ENCODE data around the gene HNRNPA0. TPM values are rescaled to one million over a fixed set of nuclear protein-coding genes. Genes with fewer than 3 reads are reported as not detected.
"Not testable (repeated sequence)": the region's sequence is repeated elsewhere in the genome, so short reads cannot be mapped to it uniquely, and the experiment has no call there.

Gene HNRNPA0
- total RNA-seq, 2 experiments from 2014 or later = 20.6 to 50.3 TPM

- no peaks in the 10 kb centered on the region for H3K79me2 ChIP-seq (ENCODE audit: insufficient read depth, low read depth, low read length)
- intact Hi-C loops (cut with micrococcal nuclease; ENCODE audit: unreplicated experiment) = no loop called here
- no peak overlapping the region for H3K4me2 ChIP-seq (ENCODE audit: low read length)
- H4K20me1 ChIP-seq (ENCODE audit: insufficient read depth, low read length) = no peaks in the 10 kb centered on the region
- H2AFZ ChIP-seq (ENCODE audit: low read length) = no peak overlapping the region
- no peaks in the 10 kb centered on the region for H3K9me2 ChIP-seq (ENCODE audit: insufficient read depth, low read length)
- H3K4me3 ChIP-seq (ENCODE audit: low read depth, low read length, poor library complexity, severe bottlenecking) = no peak overlapping the region
- no peaks in the 10 kb centered on the region for H3K36me3 ChIP-seq (ENCODE audit: insufficient read depth, low read length)
- H3K4me1 ChIP-seq (ENCODE audit: insufficient read depth, low read length, poor library complexity, severe bottlenecking) = no peaks in the 10 kb centered on the region
- no peaks in the 10 kb centered on the region for H3K9me3 ChIP-seq (ENCODE audit: low read length)
- no peak for DNase-seq (ENCODE audit: low spot score)
- H3K27ac ChIP-seq (ENCODE audit: low read depth, low read length, poor library complexity, severe bottlenecking) = no peak overlapping the region
- BruUV-seq (replicated peaks) = no TSS peak
- CTCF ChIA-PET (ENCODE audit: unreplicated experiment) = no interaction called here
- POLR2A ChIA-PET = interaction anchor here (0.7 kb wide), 1 partner anchor 131 kb away, joined by 3 read pairs; no protein-coding TSS in a partner anchor
- TF ChIP-seq CTCF (conservative IDR thresholded peaks at IDR 0.05; ENCODE audit: low read length) = no peak
- TF ChIP-seq EZH2phosphoT487 (IDR thresholded peaks at IDR 0.05; ENCODE audit: borderline replicate concordance, low read depth, low read length) = no peak
These were observed 38.1 kb upstream of the HNRNPA0 start for GRCh38 chr5:137792303-137792702.

GRCh38 chr5:137791799-137792198, 37.6 kb upstream of the HNRNPA0 start:
- TF ChIP-seq EZH2phosphoT487 (IDR thresholded peaks at IDR 0.05; ENCODE audit: borderline replicate concordance, low read depth, low read length) (no peak), CTCF (conservative IDR thresholded peaks at IDR 0.05; ENCODE audit: low read length) (no peak)

GRCh38 chr5:137791387-137791786, 37.2 kb upstream of the HNRNPA0 start:
- Histone ChIP-seq H3K36me3 (ENCODE audit: insufficient read depth, low read length) (no peaks in the 10 kb centered on the region), H3K4me3 (ENCODE audit: low read depth, low read length, poor library complexity, severe bottlenecking) (no peak overlapping the region), H3K27ac (ENCODE audit: low read depth, low read length, poor library complexity, severe bottlenecking) (no peak overlapping the region), H3K4me1 (ENCODE audit: insufficient read depth, low read length, poor library complexity, severe bottlenecking) (no peaks in the 10 kb centered on the region), H3K9me2 (ENCODE audit: insufficient read depth, low read length) (no peaks in the 10 kb centered on the region), H3K9me3 (ENCODE audit: low read length) (no peaks in the 10 kb centered on the region), H3K79me2 (ENCODE audit: insufficient read depth, low read depth, low read length) (no peaks in the 10 kb centered on the region), H4K20me1 (ENCODE audit: insufficient read depth, low read length) (no peaks in the 10 kb centered on the region), H2AFZ (ENCODE audit: low read length) (no peak overlapping the region), H3K4me2 (ENCODE audit: low read length) (no peak overlapping the region)
- TF ChIP-seq EZH2phosphoT487 (IDR thresholded peaks at IDR 0.05; ENCODE audit: borderline replicate concordance, low read depth, low read length) = no peak
- no peak for TF ChIP-seq CTCF (conservative IDR thresholded peaks at IDR 0.05; ENCODE audit: low read length)
- no TSS peak for BruUV-seq (replicated peaks)
- ChIA-PET CTCF (ENCODE audit: unreplicated experiment) (no interaction called here), POLR2A (no interaction called here)
- intact Hi-C loops (cut with micrococcal nuclease; ENCODE audit: unreplicated experiment) = no loop called here
- no peak for DNase-seq (ENCODE audit: low spot score)

More at GRCh38 chr5:137791799-137792198, 37.6 kb upstream of the HNRNPA0 start:
- no peak for DNase-seq (ENCODE audit: low spot score)
- Histone ChIP-seq H3K4me2 (ENCODE audit: low read length) (no peak overlapping the region), H3K36me3 (ENCODE audit: insufficient read depth, low read length) (no peaks in the 10 kb centered on the region), H3K9me2 (ENCODE audit: insufficient read depth, low read length) (no peaks in the 10 kb centered on the region), H4K20me1 (ENCODE audit: insufficient read depth, low read length) (no peaks in the 10 kb centered on the region), H3K27ac (ENCODE audit: low read depth, low read length, poor library complexity, severe bottlenecking) (no peak overlapping the region), H3K9me3 (ENCODE audit: low read length) (no peaks in the 10 kb centered on the region), H2AFZ (ENCODE audit: low read length) (no peak overlapping the region), H3K79me2 (ENCODE audit: insufficient read depth, low read depth, low read length) (no peaks in the 10 kb centered on the region), H3K4me3 (ENCODE audit: low read depth, low read length, poor library complexity, severe bottlenecking) (no peak overlapping the region), H3K4me1 (ENCODE audit: insufficient read depth, low read length, poor library complexity, severe bottlenecking) (no peaks in the 10 kb centered on the region)
- BruUV-seq (replicated peaks) = no TSS peak
- intact Hi-C loops (cut with micrococcal nuclease; ENCODE audit: unreplicated experiment) = no loop called here
- ChIA-PET CTCF (ENCODE audit: unreplicated experiment) (no interaction called here), POLR2A (no interaction called here)

- H3K27ac ChIP-seq (ENCODE audit: low read depth, low read length, poor library complexity, severe bottlenecking); H3K79me2 ChIP-seq (ENCODE audit: insufficient read depth, low read depth, low read length); H3K9me3 ChIP-seq (ENCODE audit: low read length); H3K36me3 ChIP-seq (ENCODE audit: insufficient read depth, low read length); H3K4me1 ChIP-seq (ENCODE audit: insufficient read depth, low read length, poor library complexity, severe bottlenecking); POLR2A ChIA-PET; CTCF ChIA-PET (ENCODE audit: unreplicated experiment); H2AFZ ChIP-seq (ENCODE audit: low read length); intact Hi-C loops (cut with micrococcal nuclease; ENCODE audit: unreplicated experiment); H4K20me1 ChIP-seq (ENCODE audit: insufficient read depth, low read length); H3K9me2 ChIP-seq (ENCODE audit: insufficient read depth, low read length); BruUV-seq (replicated peaks); H3K4me2 ChIP-seq (ENCODE audit: low read length); H3K4me3 ChIP-seq (ENCODE audit: low read depth, low read length, poor library complexity, severe bottlenecking); DNase-seq (ENCODE audit: low spot score): not testable (repeated sequence)
These were observed 34.4 kb upstream of the HNRNPA0 start for GRCh38 chr5:137788560-137788959.

Measured in OCI-LY7 (cell line).